22Rv1 (cell line): ENCODE results near the gene TGFBRAP1.

Experiments
- ZFX ChIP-seq: fragments of 450-650 bp; IDR thresholded peaks from 2 replicates; pipeline ENCODE4 v1.6.1; 2017; ENCODE audit warnings: antibody characterized with exemption, borderline replicate concordance
- TF ChIP-seq, protein P1 (sequence below): fragments of 450-650 bp; IDR thresholded peaks from 2 replicates; pipeline ENCODE4 v1.5.1; 2017; ENCODE audit warnings: mild to moderate bottlenecking

DNA sequence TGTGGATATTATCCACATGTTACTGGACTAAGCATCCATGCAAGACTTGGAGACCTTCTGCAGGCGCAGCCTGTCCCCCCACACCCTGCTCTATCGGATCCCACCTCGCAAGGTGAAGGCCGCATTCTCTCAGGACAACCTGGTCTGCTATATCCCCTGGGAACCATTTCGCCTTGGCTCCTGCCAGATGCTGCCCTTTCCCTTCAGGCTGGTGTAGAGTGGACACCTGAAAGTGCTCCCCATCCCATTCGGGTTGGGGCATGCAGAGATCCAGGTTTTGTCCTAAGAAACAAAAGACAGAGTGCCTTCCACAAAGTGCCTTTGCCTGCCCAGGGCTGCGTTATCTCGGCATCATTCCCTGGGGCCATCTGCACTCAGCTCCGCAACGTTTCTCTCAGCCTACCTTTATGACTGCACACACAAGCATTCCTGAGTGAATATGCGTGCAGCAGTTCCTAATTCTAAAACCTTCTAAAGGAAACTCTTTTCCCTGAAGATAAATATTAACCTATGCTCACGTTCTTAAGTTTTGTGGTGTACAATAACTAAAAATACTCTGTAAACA, 48.8 kb upstream of the TGFBRAP1 start:
- TF ChIP-seq, protein P1, sequence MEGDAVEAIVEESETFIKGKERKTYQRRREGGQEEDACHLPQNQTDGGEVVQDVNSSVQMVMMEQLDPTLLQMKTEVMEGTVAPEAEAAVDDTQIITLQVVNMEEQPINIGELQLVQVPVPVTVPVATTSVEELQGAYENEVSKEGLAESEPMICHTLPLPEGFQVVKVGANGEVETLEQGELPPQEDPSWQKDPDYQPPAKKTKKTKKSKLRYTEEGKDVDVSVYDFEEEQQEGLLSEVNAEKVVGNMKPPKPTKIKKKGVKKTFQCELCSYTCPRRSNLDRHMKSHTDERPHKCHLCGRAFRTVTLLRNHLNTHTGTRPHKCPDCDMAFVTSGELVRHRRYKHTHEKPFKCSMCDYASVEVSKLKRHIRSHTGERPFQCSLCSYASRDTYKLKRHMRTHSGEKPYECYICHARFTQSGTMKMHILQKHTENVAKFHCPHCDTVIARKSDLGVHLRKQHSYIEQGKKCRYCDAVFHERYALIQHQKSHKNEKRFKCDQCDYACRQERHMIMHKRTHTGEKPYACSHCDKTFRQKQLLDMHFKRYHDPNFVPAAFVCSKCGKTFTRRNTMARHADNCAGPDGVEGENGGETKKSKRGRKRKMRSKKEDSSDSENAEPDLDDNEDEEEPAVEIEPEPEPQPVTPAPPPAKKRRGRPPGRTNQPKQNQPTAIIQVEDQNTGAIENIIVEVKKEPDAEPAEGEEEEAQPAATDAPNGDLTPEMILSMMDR: no peak
- TF ChIP-seq ZFX: no peak
